NCI-H2029 (cell line): ENCODE measurements around the gene HCN4.

Source experiments
- DNase-seq: peaks from one replicate; lab custom pipeline; 2025; lab: John Stamatoyannopoulos, UW

Gene HCN4

GRCh38 chr15:73380661-73381060 lies 11.9 kb upstream of the HCN4 start:
- no peak for DNase-seq

- DNase-seq: no peak
These were observed 9.3 kb upstream of the HCN4 start for GRCh38 chr15:73378089-73378488.

- DNase-seq: peak; percentile 78
These were observed 7.1 kb upstream of the HCN4 start for GRCh38 chr15:73375755-73376305.

- DNase-seq: no peak
These were observed 6.3 kb upstream of the HCN4 start for GRCh38 chr15:73375012-73375411.

- DNase-seq: no peak
These were observed 5.8 kb upstream of the HCN4 start for GRCh38 chr15:73374604-73375003.

- DNase-seq: no peak
These were observed 4.5 kb upstream of the HCN4 start for GRCh38 chr15:73373221-73373620.

GRCh38 chr15:73371812-73372211 lies 3.1 kb upstream of the HCN4 start:
- DNase-seq: no peak

- DNase-seq: no peak
These were observed 1.4 kb upstream of the HCN4 start for GRCh38 chr15:73370151-73370550.

GRCh38 chr15:73369154-73369694 lies 466 bp upstream of the HCN4 start:
- no peak for DNase-seq

- no peak for DNase-seq
These were observed 996 bp downstream of the HCN4 start for GRCh38 chr15:73367624-73368300.

- DNase-seq: no peak
These were observed 1.8 kb downstream of the HCN4 start for GRCh38 chr15:73366766-73367623.

GRCh38 chr15:73364070-73364469 lies 4.7 kb downstream of the HCN4 start:
- no peak for DNase-seq

GRCh38 chr15:73362900-73363299 lies 5.9 kb downstream of the HCN4 start:
- no peak for DNase-seq

GRCh38 chr15:73361337-73361736 lies 7.4 kb downstream of the HCN4 start:
- DNase-seq: no peak

- no peak for DNase-seq
These were observed 9.1 kb downstream of the HCN4 start for GRCh38 chr15:73359651-73360050.

- no peak for DNase-seq
These were observed 10.6 kb downstream of the HCN4 start for GRCh38 chr15:73357999-73358665.

- no peak for DNase-seq
These were observed 13.0 kb downstream of the HCN4 start for GRCh38 chr15:73355612-73356265.

- no peak for DNase-seq
These were observed 14.5 kb downstream of the HCN4 start for GRCh38 chr15:73354241-73354640.

GRCh38 chr15:73353734-73354133 lies 15.0 kb downstream of the HCN4 start:
- DNase-seq: no peak

GRCh38 chr15:73352082-73352481 lies 16.7 kb downstream of the HCN4 start:
- DNase-seq: no peak

- DNase-seq: no peak
These were observed 19.6 kb downstream of the HCN4 start for GRCh38 chr15:73349191-73349590.
